Measurements from ENCODE around the gene AHSG.

DNA sequence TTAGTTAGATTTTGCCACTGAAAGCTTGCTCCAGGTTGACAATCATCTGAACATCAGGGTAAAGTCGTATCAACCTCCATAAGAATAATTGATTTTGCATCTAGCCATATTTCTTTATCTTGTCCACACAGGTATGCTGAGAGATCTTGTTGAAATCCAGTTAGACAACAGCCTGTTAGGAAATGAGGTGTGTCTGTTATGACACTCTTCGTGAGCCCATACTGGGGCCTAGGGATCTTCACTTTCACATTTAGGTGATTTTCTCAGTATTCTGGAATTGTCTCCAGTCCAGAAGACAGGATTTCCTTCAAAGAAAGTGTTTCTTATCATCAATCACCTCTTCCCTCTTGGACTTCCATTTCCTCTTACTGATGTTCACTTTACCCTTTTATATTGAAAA is 24.2 kb upstream of the AHSG start:
- TF ChIP-seq, protein P1, sequence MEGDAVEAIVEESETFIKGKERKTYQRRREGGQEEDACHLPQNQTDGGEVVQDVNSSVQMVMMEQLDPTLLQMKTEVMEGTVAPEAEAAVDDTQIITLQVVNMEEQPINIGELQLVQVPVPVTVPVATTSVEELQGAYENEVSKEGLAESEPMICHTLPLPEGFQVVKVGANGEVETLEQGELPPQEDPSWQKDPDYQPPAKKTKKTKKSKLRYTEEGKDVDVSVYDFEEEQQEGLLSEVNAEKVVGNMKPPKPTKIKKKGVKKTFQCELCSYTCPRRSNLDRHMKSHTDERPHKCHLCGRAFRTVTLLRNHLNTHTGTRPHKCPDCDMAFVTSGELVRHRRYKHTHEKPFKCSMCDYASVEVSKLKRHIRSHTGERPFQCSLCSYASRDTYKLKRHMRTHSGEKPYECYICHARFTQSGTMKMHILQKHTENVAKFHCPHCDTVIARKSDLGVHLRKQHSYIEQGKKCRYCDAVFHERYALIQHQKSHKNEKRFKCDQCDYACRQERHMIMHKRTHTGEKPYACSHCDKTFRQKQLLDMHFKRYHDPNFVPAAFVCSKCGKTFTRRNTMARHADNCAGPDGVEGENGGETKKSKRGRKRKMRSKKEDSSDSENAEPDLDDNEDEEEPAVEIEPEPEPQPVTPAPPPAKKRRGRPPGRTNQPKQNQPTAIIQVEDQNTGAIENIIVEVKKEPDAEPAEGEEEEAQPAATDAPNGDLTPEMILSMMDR (IDR thresholded peaks at IDR 0.05), result no peak
- TF ChIP-seq POLR2A (IDR thresholded peaks at IDR 0.05), result no peak
